H1 (cell line): ENCODE results near the gene PTPRH. TPM values are rescaled to one million over a fixed set of nuclear protein-coding genes. Genes with fewer than 3 reads are reported as not detected.

Experiments used
- CHD2 ChIP-seq: IDR thresholded peaks from 2 replicates; pipeline ENCODE4 v1.6.1; 2012; ENCODE audit warnings: low read length, improper control_type of control experiment
- EP300 ChIP-seq, 2 experiments: IDR thresholded peaks; 1 replicate in 1 of 2; 2 replicates in 1 of 2; pipeline ENCODE4 v1.6.1; 2011 to 2012; ENCODE audit warnings: low read depth in 2 of 2, low read length in 2 of 2, mild to moderate bottlenecking in 2 of 2, borderline replicate concordance in 1 of 2, inconsistent platforms in 1 of 2, moderate library complexity in 1 of 2
- GTF2F1 ChIP-seq: IDR thresholded peaks from 2 replicates; pipeline ENCODE4 v1.6.1; 2012; ENCODE audit warnings: low read depth, low read length, improper control_type of control experiment, borderline replicate concordance
- microRNA-seq, 2 experiments: library from miRNA; unstranded; fragments of <30 nt; microRNA quantifications; one replicate each; pipeline versions ENCODE4 to v1.2.0, GENCODE V29; 2016 to 2020; ENCODE audit warnings: borderline microRNAs expressed in 2 of 2, borderline number of aligned reads in 2 of 2, borderline replicate concordance in 1 of 2
- polyA plus RNA-seq, 7 experiments: library from polyadenylated mRNA; depleted of rRNA in 3 of 7; stranded (reverse) in 5 of 7; unstranded in 2 of 7; fragments of >200 nt in 5 of 7; fragments of 200-250 nt in 2 of 7; gene quantifications; 1 replicate in 5 of 7; 2 replicates in 1 of 7; 4 replicates in 1 of 7; pipeline versions ENCODE4 v1.2.1 to v1.2.3, GENCODE V29; 2011 to 2013; ENCODE audit warnings: missing spikeins in 2 of 7, mixed read lengths in 2 of 7
- small RNA-seq: library from polyadenylated mRNA; stranded (forward); fragments of <200 nt; extraction: miRNeasy Mini kit (QIAGEN cat#:217004); gene quantifications from one replicate; pipeline ENCODE3, GENCODE V24; 2013; ENCODE audit not compliant: insufficient read depth
- total RNA-seq: library from RNA; stranded (reverse); fragmentation: NEBNext Ultra II Directional; extraction: Animal tissue kit (Norgen Biotek cat#: 25700); gene quantifications from 2 replicates; pipeline ENCODE4 v1.2.1, GENCODE V29; 2021
- TF ChIP-seq, protein P1 (sequence below): IDR thresholded peaks from 2 replicates; pipeline ENCODE4 v1.6.1; 2012; ENCODE audit warnings: inconsistent platforms

Gene PTPRH
- total and polyA plus RNA-seq, 2 of the 8 experiments (the other 6 are each of a cell fraction or from before 2014, with no cell fraction given): 0.30 to 0.39 TPM

DNA sequence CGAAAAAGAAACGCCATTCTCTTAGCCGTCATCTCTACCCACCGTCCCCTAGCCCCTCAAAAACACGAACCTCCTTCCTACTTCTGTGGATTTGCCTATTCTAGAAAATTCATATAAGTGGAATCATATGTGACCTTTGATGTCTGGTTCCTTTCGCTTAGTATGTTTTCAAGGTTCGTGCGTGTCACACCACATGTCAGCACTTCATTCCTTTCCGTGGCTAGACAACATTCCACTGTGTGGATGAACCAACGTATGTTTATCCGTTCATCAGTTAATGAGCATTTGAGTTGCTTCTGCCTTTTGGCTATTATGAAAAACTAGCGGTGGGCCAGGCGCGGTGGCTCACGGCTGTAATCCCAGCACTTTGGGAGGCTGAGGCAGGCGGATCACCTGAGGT is 77.9 kb downstream of the PTPRH start (continued):
- TF ChIP-seq GTF2F1: no peak
- TF ChIP-seq, protein P1, sequence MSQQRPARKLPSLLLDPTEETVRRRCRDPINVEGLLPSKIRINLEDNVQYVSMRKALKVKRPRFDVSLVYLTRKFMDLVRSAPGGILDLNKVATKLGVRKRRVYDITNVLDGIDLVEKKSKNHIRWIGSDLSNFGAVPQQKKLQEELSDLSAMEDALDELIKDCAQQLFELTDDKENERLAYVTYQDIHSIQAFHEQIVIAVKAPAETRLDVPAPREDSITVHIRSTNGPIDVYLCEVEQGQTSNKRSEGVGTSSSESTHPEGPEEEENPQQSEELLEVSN: no peak
- no peak for TF ChIP-seq CHD2
- TF ChIP-seq EP300 (IDR thresholded peaks at IDR 0.05; ENCODE audit: borderline replicate concordance in 1 of 2, low read depth in 2 of 2, low read length in 2 of 2): no peak

Small RNA genes within 50 kb of the gene (microRNA-seq; reads per million reads assigned to microRNA genes)
- gene MIR6802: 0 to 0.20 reads per million in 2 experiments
- 0 to 0.46 reads per million in 2 experiments for gene MIR6803
- 0.23 to 0.61 reads per million in 2 experiments for gene MIR6804

Small RNA genes within 50 kb of the gene (small RNA-seq; reads per million reads assigned to genes)
- gene MIR6802: not detected
- gene MIR6803: not detected
- gene MIR6804: not detected
- not detected for gene RF01210

Other genes starting within 250 kb of the PTPRH start
- gene NLRP2, start 243.1 kb downstream of the PTPRH start, total RNA-seq: 2.5 TPM in 2 replicates
- gene NLRP2, start 243.1 kb downstream of the PTPRH start, polyA plus RNA-seq (2011; rRNA removed): 0.62 and 0.71 TPM in 2 replicates
- 0.26 TPM in 1 of 2 replicates, not detected in the other for gene GP6, start 171.2 kb downstream of the PTPRH start, total RNA-seq
- 0.18 and 0.42 TPM in 2 replicates for gene GP6, start 171.2 kb downstream of the PTPRH start, polyA plus RNA-seq (2011; rRNA removed)
- 29.4 and 31.5 TPM in 2 replicates for gene RDH13, start 146.4 kb downstream of the PTPRH start, total RNA-seq
- gene RDH13, start 146.4 kb downstream of the PTPRH start, polyA plus RNA-seq (2011; rRNA removed): 15.9 and 20.5 TPM in 2 replicates
- gene EPS8L1, start 133.6 kb downstream of the PTPRH start, total RNA-seq: 30.2 and 37.0 TPM in 2 replicates
- 19.8 and 33.6 TPM in 2 replicates for gene EPS8L1, start 133.6 kb downstream of the PTPRH start, polyA plus RNA-seq (2011; rRNA removed)
- gene PPP1R12C, start 91.9 kb downstream of the PTPRH start, total RNA-seq: 71.5 and 88.8 TPM in 2 replicates
- 31.7 and 49.5 TPM in 2 replicates for gene PPP1R12C, start 91.9 kb downstream of the PTPRH start, polyA plus RNA-seq (2011; rRNA removed)
- gene TNNT1, start 60.3 kb downstream of the PTPRH start, total RNA-seq: 107 and 115 TPM in 2 replicates
- gene TNNT1, start 60.3 kb downstream of the PTPRH start, polyA plus RNA-seq (2011; rRNA removed): 69.6 and 97.9 TPM in 2 replicates
- gene TNNI3, start 51.8 kb downstream of the PTPRH start, total RNA-seq: 16.6 and 16.9 TPM in 2 replicates
- gene TNNI3, start 51.8 kb downstream of the PTPRH start, polyA plus RNA-seq (2011; rRNA removed): 56.0 and 67.9 TPM in 2 replicates
- 5.4 and 5.7 TPM in 2 replicates for gene DNAAF3, start 42.9 kb downstream of the PTPRH start, total RNA-seq
- 8.0 and 13.8 TPM in 2 replicates for gene DNAAF3, start 42.9 kb downstream of the PTPRH start, polyA plus RNA-seq (2011; rRNA removed)
- gene SYT5, start 29.2 kb downstream of the PTPRH start, total RNA-seq: 0.35 and 0.99 TPM in 2 replicates
- gene SYT5, start 29.2 kb downstream of the PTPRH start, polyA plus RNA-seq (2011; rRNA removed): 0.67 and 1.6 TPM in 2 replicates
- 2.0 and 2.1 TPM in 2 replicates for gene TMEM86B, start 19.3 kb upstream of the PTPRH start, total RNA-seq
- gene TMEM86B, start 19.3 kb upstream of the PTPRH start, polyA plus RNA-seq (2011; rRNA removed): 2.9 and 4.2 TPM in 2 replicates
- gene PPP6R1, start 49.5 kb upstream of the PTPRH start, total RNA-seq: 74.4 and 75.6 TPM in 2 replicates
- 36.4 and 52.5 TPM in 2 replicates for gene PPP6R1, start 49.5 kb upstream of the PTPRH start, polyA plus RNA-seq (2011; rRNA removed)
- 63.4 and 68.8 TPM in 2 replicates for gene HSPBP1, start 70.6 kb upstream of the PTPRH start, total RNA-seq
- gene HSPBP1, start 70.6 kb upstream of the PTPRH start, polyA plus RNA-seq (2011; rRNA removed): 100 and 111 TPM in 2 replicates
- gene BRSK1, start 74.5 kb upstream of the PTPRH start, total RNA-seq: 32.7 and 33.6 TPM in 2 replicates
- 27.6 and 55.2 TPM in 2 replicates for gene BRSK1, start 74.5 kb upstream of the PTPRH start, polyA plus RNA-seq (2011; rRNA removed)
- gene TMEM150B, start 115.8 kb upstream of the PTPRH start, total RNA-seq: 0.88 and 0.91 TPM in 2 replicates
- 0.41 and 0.46 TPM in 2 replicates for gene TMEM150B, start 115.8 kb upstream of the PTPRH start, polyA plus RNA-seq (2011; rRNA removed)
- gene KMT5C, start 130.4 kb upstream of the PTPRH start, total RNA-seq: 31.5 and 33.4 TPM in 2 replicates
- gene KMT5C, start 130.4 kb upstream of the PTPRH start, polyA plus RNA-seq (2011; rRNA removed): 24.9 and 59.4 TPM in 2 replicates
- 6.4 and 6.5 TPM in 2 replicates for gene COX6B2, start 145.2 kb upstream of the PTPRH start, total RNA-seq
- gene COX6B2, start 145.2 kb upstream of the PTPRH start, polyA plus RNA-seq (2011; rRNA removed): 4.9 and 12.2 TPM in 2 replicates
- gene GARIN5B, start 153.8 kb upstream of the PTPRH start, total RNA-seq: not detected in 2 replicates
- gene GARIN5B, start 153.8 kb upstream of the PTPRH start, polyA plus RNA-seq (2011; rRNA removed): 0.03 and 0.05 TPM in 2 replicates
- gene IL11, start 161.0 kb upstream of the PTPRH start, total RNA-seq: 1.6 and 2.8 TPM in 2 replicates
- 1.7 and 2.7 TPM in 2 replicates for gene IL11, start 161.0 kb upstream of the PTPRH start, polyA plus RNA-seq (2011; rRNA removed)
- 1.4 TPM in 1 of 2 replicates, not detected in the other for gene TMEM190, start 167.3 kb upstream of the PTPRH start, total RNA-seq
- gene TMEM190, start 167.3 kb upstream of the PTPRH start, polyA plus RNA-seq (2011; rRNA removed): 1.6 and 4.5 TPM in 2 replicates
- gene TMEM238, start 174.8 kb upstream of the PTPRH start, total RNA-seq: 3.8 and 3.9 TPM in 2 replicates
- gene TMEM238, start 174.8 kb upstream of the PTPRH start, polyA plus RNA-seq (2011; rRNA removed): 0.49 and 0.53 TPM in 2 replicates
- 2,123 and 2,232 TPM in 2 replicates for gene RPL28, start 176.4 kb upstream of the PTPRH start, total RNA-seq
- gene RPL28, start 176.4 kb upstream of the PTPRH start, polyA plus RNA-seq (2011; rRNA removed): 6,692 and 8,402 TPM in 2 replicates
- gene UBE2S, start 198.3 kb upstream of the PTPRH start, total RNA-seq: 398 and 402 TPM in 2 replicates
- gene UBE2S, start 198.3 kb upstream of the PTPRH start, polyA plus RNA-seq (2011; rRNA removed): 466 and 530 TPM in 2 replicates
- 0.98 and 1.0 TPM in 2 replicates for gene SHISA7, start 233.8 kb upstream of the PTPRH start, total RNA-seq
- 0.76 and 1.1 TPM in 2 replicates for gene SHISA7, start 233.8 kb upstream of the PTPRH start, polyA plus RNA-seq (2011; rRNA removed)